ENCODE data around the gene CHURC1. TPM values are rescaled to one million over a fixed set of nuclear protein-coding genes. Genes with fewer than 3 reads are reported as not detected.

The CHURC1 gene
- polyA plus RNA-seq, 1 donor (not counting 4 experiments of a cell fraction or from before 2014, with no cell fraction given), result 126 TPM

DNA sequence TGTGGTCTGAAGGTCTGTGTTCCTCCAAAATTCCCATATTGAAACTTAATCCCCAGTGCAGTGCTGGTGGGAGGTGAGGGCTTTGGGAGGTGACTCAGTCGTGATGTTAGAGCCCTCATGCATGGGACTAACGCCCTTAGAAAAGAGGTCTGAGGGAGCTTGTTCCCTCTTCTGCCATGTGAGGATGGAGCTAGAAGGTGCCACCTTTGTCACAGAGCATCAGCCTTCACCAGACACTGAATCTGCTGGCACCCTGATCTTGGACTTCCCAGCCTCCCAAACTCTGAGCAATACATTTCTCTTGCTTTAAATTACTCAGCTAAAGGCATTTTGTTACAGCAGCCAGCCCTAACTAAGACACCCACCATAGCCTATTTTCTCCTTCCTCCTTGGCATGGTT lies 43.9 kb downstream of the CHURC1 start:
- Histone ChIP-seq H4K20me1 (ENCODE audit: control insufficient read depth, extremely low read depth, insufficient read depth, low read length) (no peaks in the 10 kb centered on the region), H3K9ac (ENCODE audit: control insufficient read depth, extremely low read depth, insufficient read depth, low read length) (no peak overlapping the region), H2AFZ (ENCODE audit: control insufficient read depth, low read length) (no peak overlapping the region), H3K4me1 (ENCODE audit: control insufficient read depth, extremely low read depth, insufficient read depth, low read length) (peaks cover 9% of the 10 kb centered on the region), H3K36me3 (ENCODE audit: control insufficient read depth in 2 of 2, extremely low read depth in 1 of 2, insufficient read depth in 2 of 2, low read length in 2 of 2) (no peaks in the 10 kb centered on the region), H3K9me3 (ENCODE audit: control insufficient read depth, low read depth, low read length) (no peaks in the 10 kb centered on the region), H3K27ac (ENCODE audit: control insufficient read depth, insufficient read depth, low read length) (no peak overlapping the region), H3K9me1 (ENCODE audit: control insufficient read depth, extremely low read depth, insufficient read depth, low read length) (peaks cover 2% of the 10 kb centered on the region), H3K4me3 (ENCODE audit: control insufficient read depth in 2 of 3, extremely low read depth in 1 of 3, insufficient read depth in 2 of 3, low read depth in 1 of 3, low read length in 3 of 3) (no peak overlapping the region), H3K27me3 (ENCODE audit: control insufficient read depth, extremely low read depth, insufficient read depth, low read length) (no peaks in the 10 kb centered on the region), H3K4me2 (ENCODE audit: control insufficient read depth, extremely low read depth, insufficient read depth, low read depth, low read length) (no peak overlapping the region), H3K79me2 (ENCODE audit: control insufficient read depth, insufficient read depth, low read length) (no peaks in the 10 kb centered on the region)
- dilution Hi-C loops (cut with MboI; ENCODE audit: extremely low pct_ligation_motif_present, low sequenced_read_pairs), result no loop called here
- no peak for DNase-seq (ENCODE audit: low read depth, low spot score)
- TF ChIP-seq, protein P1, sequence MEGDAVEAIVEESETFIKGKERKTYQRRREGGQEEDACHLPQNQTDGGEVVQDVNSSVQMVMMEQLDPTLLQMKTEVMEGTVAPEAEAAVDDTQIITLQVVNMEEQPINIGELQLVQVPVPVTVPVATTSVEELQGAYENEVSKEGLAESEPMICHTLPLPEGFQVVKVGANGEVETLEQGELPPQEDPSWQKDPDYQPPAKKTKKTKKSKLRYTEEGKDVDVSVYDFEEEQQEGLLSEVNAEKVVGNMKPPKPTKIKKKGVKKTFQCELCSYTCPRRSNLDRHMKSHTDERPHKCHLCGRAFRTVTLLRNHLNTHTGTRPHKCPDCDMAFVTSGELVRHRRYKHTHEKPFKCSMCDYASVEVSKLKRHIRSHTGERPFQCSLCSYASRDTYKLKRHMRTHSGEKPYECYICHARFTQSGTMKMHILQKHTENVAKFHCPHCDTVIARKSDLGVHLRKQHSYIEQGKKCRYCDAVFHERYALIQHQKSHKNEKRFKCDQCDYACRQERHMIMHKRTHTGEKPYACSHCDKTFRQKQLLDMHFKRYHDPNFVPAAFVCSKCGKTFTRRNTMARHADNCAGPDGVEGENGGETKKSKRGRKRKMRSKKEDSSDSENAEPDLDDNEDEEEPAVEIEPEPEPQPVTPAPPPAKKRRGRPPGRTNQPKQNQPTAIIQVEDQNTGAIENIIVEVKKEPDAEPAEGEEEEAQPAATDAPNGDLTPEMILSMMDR (optimal IDR thresholded peaks at IDR 0.05 in 1 of 3, IDR thresholded peaks at IDR 0.05 in 1 of 3, conservative IDR thresholded peaks at IDR 0.05 in 1 of 3; ENCODE audit: extremely low read depth in 1 of 3, insufficient read depth in 2 of 3, low read length in 3 of 3), result no peak
- TF ChIP-seq EZH2 (IDR thresholded peaks at IDR 0.05; ENCODE audit: low read length), result no peak
- FAIRE-seq, result no peak

DNA sequence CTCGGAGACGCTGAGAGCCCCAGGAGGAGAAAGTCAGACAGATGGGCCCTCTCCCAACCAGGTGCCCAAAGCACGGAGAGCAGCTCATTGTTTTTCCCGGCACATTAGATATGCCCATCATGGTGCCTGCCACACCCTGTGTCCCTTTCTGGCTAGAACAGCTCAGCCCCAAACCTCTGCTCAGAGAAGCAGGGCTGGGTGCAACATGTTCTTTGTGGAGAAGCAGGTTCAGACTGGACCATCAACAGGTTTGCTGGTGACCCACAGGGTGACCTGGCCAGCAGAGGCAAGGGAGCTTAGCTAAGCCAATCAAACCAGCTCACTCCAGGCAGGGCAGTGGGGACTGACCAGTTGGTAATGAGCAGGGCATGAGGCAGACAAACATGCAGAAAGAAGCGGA lies 44.5 kb downstream of the CHURC1 start:
- no peak for TF ChIP-seq EZH2 (IDR thresholded peaks at IDR 0.05; ENCODE audit: low read length)
- TF ChIP-seq, protein P1 (optimal IDR thresholded peaks at IDR 0.05 in 1 of 3, IDR thresholded peaks at IDR 0.05 in 1 of 3, conservative IDR thresholded peaks at IDR 0.05 in 1 of 3; ENCODE audit: extremely low read depth in 1 of 3, insufficient read depth in 2 of 3, low read length in 3 of 3), result no peak
- no peaks in the 10 kb centered on the region for H4K20me1 ChIP-seq (ENCODE audit: control insufficient read depth, extremely low read depth, insufficient read depth, low read length)
- peaks cover 2% of the 10 kb centered on the region for H3K9me1 ChIP-seq (ENCODE audit: control insufficient read depth, extremely low read depth, insufficient read depth, low read length)
- H2AFZ ChIP-seq (ENCODE audit: control insufficient read depth, low read length), result no peak overlapping the region
- no peak overlapping the region for H3K9ac ChIP-seq (ENCODE audit: control insufficient read depth, extremely low read depth, insufficient read depth, low read length)
- no peaks in the 10 kb centered on the region for H3K27me3 ChIP-seq (ENCODE audit: control insufficient read depth, extremely low read depth, insufficient read depth, low read length)
- DNase-seq (ENCODE audit: low read depth, low spot score) (no peak), FAIRE-seq (no peak)
- H3K4me3 ChIP-seq (ENCODE audit: control insufficient read depth in 2 of 3, extremely low read depth in 1 of 3, insufficient read depth in 2 of 3, low read depth in 1 of 3, low read length in 3 of 3), result no peak overlapping the region
- dilution Hi-C loops (cut with MboI; ENCODE audit: extremely low pct_ligation_motif_present, low sequenced_read_pairs), result no loop called here
- no peak overlapping the region for H3K27ac ChIP-seq (ENCODE audit: control insufficient read depth, insufficient read depth, low read length)
- H3K4me1 ChIP-seq (ENCODE audit: control insufficient read depth, extremely low read depth, insufficient read depth, low read length), result peaks cover 9% of the 10 kb centered on the region
- no peaks in the 10 kb centered on the region for H3K9me3 ChIP-seq (ENCODE audit: control insufficient read depth, low read depth, low read length)
- no peak overlapping the region for H3K4me2 ChIP-seq (ENCODE audit: control insufficient read depth, extremely low read depth, insufficient read depth, low read depth, low read length)
- H3K79me2 ChIP-seq (ENCODE audit: control insufficient read depth, insufficient read depth, low read length), result no peaks in the 10 kb centered on the region
- no peaks in the 10 kb centered on the region for H3K36me3 ChIP-seq (ENCODE audit: control insufficient read depth in 2 of 2, extremely low read depth in 1 of 2, insufficient read depth in 2 of 2, low read length in 2 of 2)

Data from keratinocyte (primary cell).